Activated CD8-positive, alpha-beta memory T cell treated with anti-CD3 and anti-CD28 coated beads, Interleukin-2, amount 50 U/mL, for 1 hour (primary cell): ENCODE measurements around the gene RAD51.

Experiments used
- DNase-seq: peaks from one replicate; pipeline ENCODE4 v3.0.0-alpha.2; 2020; ENCODE audit errors: extremely low read depth

The RAD51 gene

GRCh38 chr15:40762919-40763800 is 68.2 kb downstream of the RAD51 start:
- no peak for DNase-seq

- no peak for DNase-seq
Observed at GRCh38 chr15:40763801-40764628, 69.0 kb downstream of the RAD51 start, which contains the start of gene GCHFR. TSS of gene GCHFR (plus strand) at chr15:40764068. CDS start at chr15:40764181, 113 bp downstream.

GRCh38 chr15:40764629-40765103 is 69.7 kb downstream of the RAD51 start:
- DNase-seq, result no peak

- no peak for DNase-seq
Observed at GRCh38 chr15:40766194-40766815, 71.3 kb downstream of the RAD51 start.

- DNase-seq, result no peak
Observed at GRCh38 chr15:40766906-40767837, 72.2 kb downstream of the RAD51 start.

- DNase-seq, result no peak
Observed at GRCh38 chr15:40767838-40768500, 73.0 kb downstream of the RAD51 start.

- no peak for DNase-seq
Observed at GRCh38 chr15:40768521-40769273, 73.7 kb downstream of the RAD51 start.

- peak; percentile 70 for DNase-seq
Observed at GRCh38 chr15:40769274-40770146, 74.5 kb downstream of the RAD51 start, which contains the start of gene C15orf62. TSS of gene C15orf62 (plus strand) at chr15:40769980. CDS start at chr15:40770496, 516 bp downstream.

GRCh38 chr15:40770147-40770721 is 75.3 kb downstream of the RAD51 start:
- DNase-seq, result no peak

GRCh38 chr15:40771242-40771641 is 76.3 kb downstream of the RAD51 start:
- no peak for DNase-seq

- no peak for DNase-seq
Observed at GRCh38 chr15:40772014-40772413, 77.0 kb downstream of the RAD51 start.

- DNase-seq, result no peak
Observed at GRCh38 chr15:40773496-40773895, 78.5 kb downstream of the RAD51 start.

GRCh38 chr15:40773902-40774301 is 78.9 kb downstream of the RAD51 start:
- DNase-seq, result no peak

GRCh38 chr15:40775007-40775406 is 80.0 kb downstream of the RAD51 start:
- DNase-seq, result no peak

- no peak for DNase-seq
Observed at GRCh38 chr15:40775740-40776536, 81.0 kb downstream of the RAD51 start.

- no peak for DNase-seq
Observed at GRCh38 chr15:40776537-40777141, 81.7 kb downstream of the RAD51 start.
